IMR-90 (cell line): Measurements from ENCODE around the gene TRIP11. TPM values are rescaled to one million over a fixed set of nuclear protein-coding genes. Genes with fewer than 3 reads are reported as not detected.

ENCODE experiments used
- ATAC-seq: fragments of 200-7000 bp; cut with Tn5 transposase; 2 replicates; pipeline ENCODE4 v1.9.1; 2020; ENCODE audit warnings: low read depth, mild to moderate bottlenecking, moderate library complexity
- BruUV-seq: library from RNA; stranded (reverse); fragments of 400-500 nt; replicated peaks from 2 replicates; lab custom pipeline; 2021; lab: Mats Ljungman, UMichigan
- CTCF ChIA-PET: fragments of 300-600 bp; formaldehyde crosslinking; extraction: SDS; loops from one replicate; lab custom pipeline; 2021; ENCODE audit warnings: antibody characterized with exemption; lab: Yijun Ruan, JAX
- POLR2A ChIA-PET: fragments of 300-600 bp; sonication (Branson Sonifier 250); formaldehyde crosslinking; loops from one replicate; lab custom pipeline; 2022; ENCODE audit warnings: antibody characterized with exemption; ENCODE audit not compliant: unreplicated experiment; lab: Charles Lee
- DNase-seq: peaks from one replicate; pipeline ENCODE4 v3.0.0; 2013
- H2AFZ ChIP-seq: replicated peaks from 2 replicates; pipeline ENCODE3; 2013; ENCODE audit warnings: low read length, mild to moderate bottlenecking; ENCODE audit not compliant: poor library complexity
- H2AK5ac ChIP-seq: 2 replicates; pipeline ENCODE4 v1.6.1; 2013; ENCODE audit warnings: low read depth, low read length, inconsistent platforms
- H2AK9ac ChIP-seq: replicated peaks from 2 replicates; pipeline ENCODE3; 2013; ENCODE audit warnings: mild to moderate bottlenecking, low read depth, low read length, moderate library complexity; ENCODE audit not compliant: poor library complexity
- H2BK120ac ChIP-seq: 2 replicates; pipeline ENCODE4 v1.6.1; 2013; ENCODE audit warnings: low read depth, low read length, inconsistent platforms
- H2BK15ac ChIP-seq: 3 replicates; pipeline ENCODE4 v1.6.1; 2013; ENCODE audit warnings: low read depth, low read length, inconsistent platforms
- H2BK20ac ChIP-seq: 2 replicates; pipeline ENCODE4 v1.6.1; 2013; ENCODE audit warnings: low read depth, mild to moderate bottlenecking, inconsistent platforms, low read length, moderate library complexity
- H2BK5ac ChIP-seq: 2 replicates; pipeline ENCODE4 v1.6.1; 2013; ENCODE audit warnings: mild to moderate bottlenecking, low read depth, low read length, inconsistent platforms; ENCODE audit not compliant: poor library complexity, severe bottlenecking
- H3K14ac ChIP-seq: replicated peaks from 2 replicates; pipeline ENCODE4 v1.6.1; 2013; ENCODE audit warnings: low read depth, low read length, inconsistent platforms
- H3K18ac ChIP-seq: 2 replicates; pipeline ENCODE4 v1.6.1; 2013; ENCODE audit warnings: low read depth, low read length, control low read depth
- H3K23ac ChIP-seq: 2 replicates; pipeline ENCODE4 v1.6.1; 2013; ENCODE audit warnings: low read depth, low read length, inconsistent platforms
- H3K27ac ChIP-seq: 2 replicates; pipeline ENCODE4 v1.5.1; 2013; ENCODE audit warnings: mild to moderate bottlenecking, control low read depth, low read length; ENCODE audit not compliant: insufficient read depth
- H3K27me3 ChIP-seq: 2 replicates; pipeline ENCODE4 v1.6.1; 2013; ENCODE audit warnings: low read length; ENCODE audit not compliant: control insufficient read depth, insufficient read depth
- H3K36me3 ChIP-seq: 2 replicates; pipeline ENCODE4 v1.6.1; 2013; ENCODE audit warnings: low read length, mixed read lengths; ENCODE audit not compliant: control insufficient read depth, insufficient read depth
- H3K4ac ChIP-seq: 2 replicates; pipeline ENCODE4 v1.6.1; 2013; ENCODE audit warnings: low read depth, low read length, inconsistent platforms
- H3K4me1 ChIP-seq: 2 replicates; pipeline ENCODE4 v1.6.1; 2013; ENCODE audit warnings: low read length, mixed read lengths; ENCODE audit not compliant: control insufficient read depth, insufficient read depth
- H3K4me2 ChIP-seq: 2 replicates; pipeline ENCODE4 v1.6.1; 2013; ENCODE audit warnings: low read depth, mild to moderate bottlenecking, control low read depth, low read length, moderate library complexity
- H3K4me3 ChIP-seq: 2 replicates; pipeline ENCODE4 v1.5.1; 2013; ENCODE audit warnings: low read depth, mild to moderate bottlenecking, control low read depth, low read length, moderate library complexity; ENCODE audit not compliant: insufficient read depth
- H3K56ac ChIP-seq: 2 replicates; pipeline ENCODE4 v1.6.1; 2013; ENCODE audit warnings: low read length, inconsistent platforms; ENCODE audit not compliant: insufficient read depth; ENCODE audit errors: extremely low read depth
- H3K79me1 ChIP-seq, 2 experiments: 2 replicates each; pipeline ENCODE4 v1.6.1; 2013; ENCODE audit warnings: low read length in 2 of 2, inconsistent platforms in 1 of 2, low read depth in 1 of 2
- H3K9ac ChIP-seq: 2 replicates; pipeline ENCODE4 v1.6.1; 2013; ENCODE audit warnings: low read depth, low read length, control low read depth
- H3K9me1 ChIP-seq: 2 replicates; pipeline ENCODE4 v1.6.1; 2013; ENCODE audit warnings: low read length, inconsistent platforms; ENCODE audit not compliant: insufficient read depth
- H3K9me3 ChIP-seq: 2 replicates; pipeline ENCODE4 v1.6.1; 2013; ENCODE audit warnings: low read length; ENCODE audit not compliant: control insufficient read depth, insufficient read depth
- H4K20me1 ChIP-seq: 2 replicates; pipeline ENCODE4 v1.6.1; 2013; ENCODE audit warnings: low read length, inconsistent platforms; ENCODE audit not compliant: insufficient read depth
- H4K5ac ChIP-seq: 2 replicates; pipeline ENCODE4 v1.6.1; 2013; ENCODE audit warnings: mild to moderate bottlenecking, low read depth, low read length, control low read depth
- H4K8ac ChIP-seq, 2 experiments: 2 replicates each; pipeline ENCODE4 v1.6.1; 2013; ENCODE audit warnings: low read depth in 2 of 2, low read length in 2 of 2, control low read depth in 1 of 2, inconsistent platforms in 1 of 2
- H4K91ac ChIP-seq: 2 replicates; pipeline ENCODE4 v1.6.1; 2013; ENCODE audit warnings: low read depth, low read length, inconsistent platforms; ENCODE audit not compliant: insufficient read depth
- BHLHE40 ChIP-seq: fragments of 150-350 bp; IDR thresholded peaks from 2 replicates; pipeline ENCODE4 v1.6.1; 2016; ENCODE audit warnings: mild to moderate bottlenecking, low read depth, low read length
- CHD1 ChIP-seq: IDR thresholded peaks from 2 replicates; pipeline ENCODE4 v1.6.1; 2012; ENCODE audit warnings: low read depth, low read length, improper control_type of control experiment
- ELK1 ChIP-seq: fragments of 150-350 bp; IDR thresholded peaks from 2 replicates; pipeline ENCODE4 v1.6.1; 2016; ENCODE audit warnings: low read depth, mild to moderate bottlenecking, low read length, moderate library complexity, borderline replicate concordance
- POLR2A ChIP-seq: IDR thresholded peaks from 2 replicates; pipeline ENCODE4 v1.6.1; 2012; ENCODE audit warnings: mild to moderate bottlenecking, low read depth, low read length
- RCOR1 ChIP-seq: IDR thresholded peaks from 2 replicates; pipeline ENCODE4 v1.6.1; 2012; ENCODE audit warnings: mild to moderate bottlenecking, low read length, improper control_type of control experiment; ENCODE audit not compliant: insufficient replicate concordance
- USF2 ChIP-seq: fragments of 150-350 bp; IDR thresholded peaks from 2 replicates; pipeline ENCODE4 v1.6.1; 2017; ENCODE audit warnings: mild to moderate bottlenecking, antibody characterized with exemption, low read length, low read depth
- WGBS, 2 experiments: methylation state at CpG; one replicate each; pipeline versions ENCODE4 v1.1.5 to v1.1.7; 2013; ENCODE audit warnings: missing lambda C conversion rate in 2 of 2; ENCODE audit not compliant: insufficient read length in 1 of 2; ENCODE audit errors: extremely low coverage in 2 of 2; 5-methylcytosine and 5-hydroxymethylcytosine counted together
- dilution Hi-C: fragments of 300-500 bp; cut with HindIII; formaldehyde crosslinking; loops from one replicate; pipeline ENCODE4 v1.14.3; 2018; ENCODE audit warnings: low sequenced_read_pairs; ENCODE audit not compliant: unreplicated experiment
- in situ Hi-C: fragments of 300-500 bp; cut with MboI; formaldehyde crosslinking; loops from 3 replicates; pipeline ENCODE4 v1.14.3; 2019; ENCODE audit warnings: low sequenced_read_pairs, inconsistent platforms, mixed read lengths
- intact Hi-C: fragments of 100-400 bp; cut with micrococcal nuclease; formaldehyde crosslinking; loops from 2 replicates; pipeline ENCODE4 v1.10.0; 2022
- polyA plus RNA-seq, 3 experiments: library from polyadenylated mRNA; depleted of rRNA; stranded (reverse); fragments of >200 nt; gene quantifications; 2 replicates each; pipeline ENCODE4 v1.2.3, GENCODE V29; 2012; ENCODE audit warnings: low replicate concordance in 1 of 3
- total RNA-seq: library from RNA; depleted of rRNA; stranded (reverse); fragments of >200 nt; gene quantifications from 2 replicates; pipeline ENCODE4 v1.2.3, GENCODE V29; 2012

Gene TRIP11
- total and polyA plus RNA-seq, 2 of the 4 experiments (the other 2 are of a cell fraction): 6.8 to 83.5 TPM

GRCh38 chr14:91963465-91963864 is 76.4 kb downstream of the TRIP11 start:
- no peak overlapping the region for H3K9ac ChIP-seq
- no peak overlapping the region for H3K23ac ChIP-seq
- ATAC-seq (no peak), DNase-seq (peak; percentile 25)
- WGBS, 2 experiments: no CpG with 5 or more reads among the region's 6 CpGs
- no peak overlapping the region for H4K91ac ChIP-seq
- dilution Hi-C loops: no loop called here
- no peak overlapping the region for H2BK15ac ChIP-seq
- no peak overlapping the region for H2AFZ ChIP-seq
- in situ Hi-C loops: no loop called here
- no peak overlapping the region for H2BK5ac ChIP-seq
- intact Hi-C loops: no loop called here
- no peak overlapping the region for H3K27ac ChIP-seq
- H3K27me3 ChIP-seq: no peaks in the 10 kb centered on the region
- no peak overlapping the region for H2BK20ac ChIP-seq
- H3K4me1 ChIP-seq: peaks cover 2% of the 10 kb centered on the region; the same call in 1 of the 2 replicates
- TF ChIP-seq BHLHE40: no peak
- TF ChIP-seq CHD1: no peak
- no peak for TF ChIP-seq ELK1
- no peak for TF ChIP-seq USF2
- TF ChIP-seq POLR2A: no peak
- TF ChIP-seq RCOR1: no peak
- no peaks in the 10 kb centered on the region for H4K20me1 ChIP-seq
- CTCF ChIA-PET: no interaction called here
- no TSS peak for BruUV-seq
- H3K18ac ChIP-seq: no peak overlapping the region
- H3K4me2 ChIP-seq: no peak overlapping the region
- H4K8ac ChIP-seq: no peak overlapping the region
- H2AK5ac ChIP-seq: no peak overlapping the region
- no peak overlapping the region for H4K5ac ChIP-seq
- H2BK120ac ChIP-seq: no peak overlapping the region
- POLR2A ChIA-PET: no interaction called here
- no peaks in the 10 kb centered on the region for H3K9me3 ChIP-seq
- no peak overlapping the region for H3K4me3 ChIP-seq
- H3K14ac ChIP-seq: no peak overlapping the region
- H2AK9ac ChIP-seq: no peak overlapping the region
- no peaks in the 10 kb centered on the region; a peak in 1 of 4 replicates for H3K79me1 ChIP-seq
- H3K4ac ChIP-seq: no peak overlapping the region
- peaks cover 3% of the 10 kb centered on the region for H3K9me1 ChIP-seq
- no peak overlapping the region for H3K56ac ChIP-seq
- peaks cover 4% of the 10 kb centered on the region; the same call in 1 of the 2 replicates for H3K36me3 ChIP-seq
